ENCODE results near the gene NRBP1.
A peak's percentile ranks its signal among the peaks of the same experiment; 100 is the strongest.
"Not testable (repeated sequence)": the region's sequence is repeated elsewhere in the genome, so short reads cannot be mapped to it uniquely, and the experiment has no call there.

Gene NRBP1

GRCh38 chr2:27421660-27422250, 6.7 kb upstream of the NRBP1 start:
- DNase-seq = no peak

DNA sequence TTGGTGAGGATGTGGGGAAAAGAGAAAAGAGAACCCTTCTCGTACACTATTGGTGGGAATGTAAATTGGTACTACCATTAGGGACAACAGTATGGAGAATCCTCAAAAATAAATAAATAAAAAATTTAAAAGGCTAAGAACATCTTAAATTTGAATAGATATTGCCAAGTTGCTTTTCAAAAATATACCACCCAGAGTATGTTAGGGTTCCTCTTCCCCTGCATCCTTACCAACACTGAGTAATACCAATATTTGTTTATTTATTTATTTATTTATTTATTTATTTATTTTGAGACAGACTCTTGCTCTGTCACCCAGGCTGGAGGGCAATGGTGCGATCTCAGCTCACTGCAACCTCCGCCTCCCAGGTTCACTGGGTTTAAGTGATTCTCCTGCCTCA, 5.5 kb upstream of the NRBP1 start:
- DNase-seq = no peak

- not testable (repeated sequence) for DNase-seq
Observed at GRCh38 chr2:27425039-27425438, 3.4 kb upstream of the NRBP1 start.

- no peak for DNase-seq
Observed at GRCh38 chr2:27427863-27428212, 593 bp upstream of the NRBP1 start.

DNA sequence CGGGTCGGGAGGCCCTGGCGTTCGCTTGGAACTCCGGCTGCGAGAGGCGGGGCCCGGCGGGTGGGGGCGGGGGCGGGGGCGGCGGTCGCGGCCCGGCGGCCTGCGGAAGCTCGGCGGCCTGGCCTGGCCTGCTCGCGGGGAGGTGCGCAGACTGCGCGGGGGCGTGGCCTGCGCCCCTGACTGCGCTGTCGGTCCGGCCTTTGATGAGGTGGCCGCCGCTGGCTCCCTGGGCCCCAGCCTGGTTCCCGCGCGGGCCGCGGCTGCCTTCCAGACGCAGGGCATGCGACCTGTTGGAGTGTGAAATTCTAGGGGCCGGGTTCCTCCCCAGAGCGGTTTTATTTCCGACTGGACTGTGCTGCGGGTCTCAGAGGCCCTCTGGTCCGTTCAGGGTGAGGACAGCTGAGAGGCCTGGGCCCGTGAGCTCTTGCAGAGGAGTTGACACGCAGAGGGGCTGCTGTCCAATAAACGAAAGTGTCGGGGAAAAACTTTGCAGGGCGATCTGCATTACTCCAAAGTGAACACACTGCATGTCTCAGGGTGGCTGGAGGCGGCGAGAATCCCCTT, 629 bp downstream of the NRBP1 start:
- peak; percentile 88 to 96 (median 94) for DNase-seq

DNA sequence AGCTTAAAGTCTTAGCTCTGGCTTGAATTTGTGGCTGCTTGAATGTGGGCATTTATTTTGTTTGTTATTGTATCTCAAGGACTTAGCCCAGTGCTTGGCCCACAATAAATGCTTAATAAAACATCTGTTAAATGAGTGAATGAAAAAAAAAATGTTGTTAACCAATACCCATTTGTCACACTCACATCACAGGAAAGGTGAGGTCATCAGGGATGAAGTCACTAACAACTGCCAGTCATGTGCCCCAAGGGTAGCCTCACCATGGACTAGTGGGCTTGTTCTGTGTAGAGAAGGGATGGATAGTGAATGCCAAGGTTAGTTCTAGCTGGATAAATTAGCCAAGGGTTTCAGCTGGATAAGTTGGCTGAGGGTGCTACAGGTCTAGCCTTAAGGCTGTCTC, 3.0 kb downstream of the NRBP1 start:
- peak; percentile 70 to 87 (median 78) for DNase-seq

DNA sequence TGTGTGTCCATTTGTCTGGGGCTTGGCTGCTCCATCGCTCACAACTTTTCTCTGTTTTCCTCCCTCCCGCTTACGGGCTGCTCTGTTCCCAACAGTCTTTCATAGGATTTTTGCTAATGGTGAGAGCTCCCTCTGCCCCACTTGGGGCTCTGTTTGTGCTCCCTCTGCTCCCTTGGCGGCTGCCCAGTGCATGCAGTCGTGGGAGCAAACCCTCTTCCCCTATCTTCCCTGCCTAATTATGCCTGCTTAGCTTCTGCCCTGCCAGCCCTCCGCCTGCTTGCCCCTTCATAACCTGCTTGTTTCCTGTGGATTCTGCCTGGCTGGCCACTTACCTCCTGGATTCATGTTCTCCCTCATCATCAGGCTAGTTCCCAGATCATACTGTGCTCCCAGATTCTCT, 7.2 kb downstream of the NRBP1 start:
- DNase-seq = no peak

DNA sequence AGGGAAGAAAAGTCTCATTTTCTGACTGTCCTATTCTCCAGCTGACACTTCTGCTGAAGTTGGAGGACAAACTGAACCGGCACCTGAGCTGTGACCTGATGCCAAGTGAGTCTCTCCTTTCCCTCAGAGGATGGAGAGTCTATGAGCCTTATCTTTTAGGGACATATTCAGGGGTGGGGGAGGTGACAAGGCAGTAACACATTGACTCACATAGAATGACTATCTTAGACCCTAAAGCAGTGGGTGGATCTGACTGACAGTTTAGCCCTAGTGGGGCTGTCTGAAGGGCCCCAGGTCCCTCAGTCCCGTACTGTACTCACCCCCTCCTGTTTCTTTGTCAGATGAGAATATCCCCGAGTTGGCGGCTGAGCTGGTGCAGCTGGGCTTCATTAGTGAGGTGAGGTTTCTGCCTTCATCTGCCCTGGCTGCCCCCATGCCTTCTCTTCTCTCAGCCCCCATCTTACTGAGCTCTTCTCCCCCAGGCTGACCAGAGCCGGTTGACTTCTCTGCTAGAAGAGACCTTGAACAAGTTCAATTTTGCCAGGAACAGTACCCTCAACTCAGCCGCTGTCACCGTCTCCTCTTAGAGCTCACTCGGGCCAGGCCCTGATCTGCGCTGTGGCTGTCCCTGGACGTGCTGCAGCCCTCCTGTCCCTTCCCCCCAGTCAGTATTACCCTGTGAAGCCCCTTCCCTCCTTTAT, 12.9 kb downstream of the NRBP1 start:
- no peak for DNase-seq

- DNase-seq = peak in 2 of 4 experiments; percentile 10 to 26
Observed at GRCh38 chr2:27441958-27442919, 13.8 kb downstream of the NRBP1 start, which contains the start of gene KRTCAP3. TSS of gene KRTCAP3 (plus strand) at chr2:27442381. CDS start at chr2:27442413, 32 bp downstream.

GRCh38 chr2:27442920-27443282, 14.5 kb downstream of the NRBP1 start:
- DNase-seq = peak in 1 of 4 experiments; percentile 15

GRCh38 chr2:27445155-27445554, 16.7 kb downstream of the NRBP1 start:
- no peak for DNase-seq

- no peak for DNase-seq
Observed at GRCh38 chr2:27445615-27446014, 17.2 kb downstream of the NRBP1 start.

- no peak for DNase-seq
Observed at GRCh38 chr2:27446057-27446456, 17.6 kb downstream of the NRBP1 start.

DNA sequence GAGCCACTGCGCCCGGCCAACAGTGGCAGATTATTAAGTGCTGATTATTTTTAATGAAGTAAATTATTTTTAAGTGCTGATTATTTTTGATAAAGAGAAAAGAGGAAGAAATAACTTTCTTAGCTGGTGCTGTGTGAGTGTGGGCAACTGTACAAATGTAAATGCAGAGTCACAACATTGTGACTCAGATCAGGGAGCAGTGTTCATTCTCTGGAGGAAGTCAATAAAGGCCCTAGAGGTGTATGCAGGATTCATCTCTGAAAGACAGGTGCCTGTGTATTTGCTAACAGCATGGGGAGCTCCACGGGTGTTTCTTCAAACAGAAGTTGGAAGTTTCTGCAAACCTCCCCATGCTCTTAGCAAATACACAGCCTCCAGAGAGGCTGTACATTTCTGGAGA, 19.9 kb downstream of the NRBP1 start:
- DNase-seq = peak in 2 of 4 experiments; percentile 32 to 36

GRCh38 chr2:27451095-27451494, 22.7 kb downstream of the NRBP1 start:
- no peak for DNase-seq

DNA sequence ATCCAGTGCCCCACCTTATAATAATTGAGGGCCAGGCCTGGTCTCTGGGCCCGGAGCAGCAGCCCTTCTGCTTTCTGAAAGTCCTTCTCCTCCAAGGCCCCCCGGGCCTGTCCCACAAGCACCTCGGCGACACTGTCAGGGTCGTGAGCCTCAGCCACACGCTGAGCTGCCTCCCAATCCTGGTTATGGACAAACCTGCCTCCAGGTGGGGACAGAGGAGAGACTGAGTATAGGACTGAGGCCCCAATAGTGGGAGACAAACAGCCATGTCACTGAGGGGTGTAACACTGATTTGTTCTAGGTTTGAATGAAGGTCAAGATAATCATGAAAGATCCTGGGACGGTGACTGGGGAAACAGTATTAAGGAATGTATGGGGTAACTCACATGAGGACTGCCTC, 25.5 kb downstream of the NRBP1 start:
- no peak for DNase-seq

DNA sequence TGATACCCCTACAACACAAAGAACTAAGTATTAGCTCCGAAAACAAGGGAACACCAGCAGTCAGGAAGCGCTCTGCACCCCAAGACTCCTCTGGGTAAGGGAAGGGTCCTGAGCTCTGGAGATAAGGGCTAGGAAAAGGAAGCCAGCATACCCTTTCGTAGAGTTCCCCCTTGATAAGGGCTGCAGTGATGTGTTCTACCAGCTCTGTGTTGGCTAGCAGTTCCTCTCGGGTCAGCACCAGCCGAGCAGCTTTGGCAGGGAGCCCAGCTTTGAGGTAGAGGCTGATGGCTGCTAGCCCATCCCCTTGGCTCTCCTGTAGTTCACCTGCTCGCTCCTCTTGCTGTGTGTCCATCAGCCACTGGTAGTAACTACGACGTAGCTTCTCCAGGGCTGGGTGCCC, 32.7 kb downstream of the NRBP1 start:
- DNase-seq = no peak

DNA sequence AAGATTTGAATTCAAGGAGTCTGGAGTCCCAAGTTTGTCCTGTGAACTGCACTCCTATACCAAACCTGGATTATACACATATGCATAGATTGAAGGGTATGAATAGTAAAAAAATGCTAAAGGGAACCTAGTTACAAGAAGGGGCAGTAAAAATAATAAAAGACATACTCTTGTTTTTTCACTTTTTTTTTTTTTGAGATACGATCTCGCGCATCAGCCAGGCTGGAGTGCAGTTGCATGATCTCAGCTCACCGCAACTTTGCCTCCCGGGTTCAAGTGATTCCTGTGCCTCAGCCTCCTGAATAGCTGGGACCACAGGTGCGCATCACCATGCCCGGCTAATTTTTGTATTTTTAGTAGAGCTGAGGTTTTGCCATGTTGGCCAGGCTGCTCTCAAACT, 36.0 kb downstream of the NRBP1 start:
- no peak for DNase-seq

DNA sequence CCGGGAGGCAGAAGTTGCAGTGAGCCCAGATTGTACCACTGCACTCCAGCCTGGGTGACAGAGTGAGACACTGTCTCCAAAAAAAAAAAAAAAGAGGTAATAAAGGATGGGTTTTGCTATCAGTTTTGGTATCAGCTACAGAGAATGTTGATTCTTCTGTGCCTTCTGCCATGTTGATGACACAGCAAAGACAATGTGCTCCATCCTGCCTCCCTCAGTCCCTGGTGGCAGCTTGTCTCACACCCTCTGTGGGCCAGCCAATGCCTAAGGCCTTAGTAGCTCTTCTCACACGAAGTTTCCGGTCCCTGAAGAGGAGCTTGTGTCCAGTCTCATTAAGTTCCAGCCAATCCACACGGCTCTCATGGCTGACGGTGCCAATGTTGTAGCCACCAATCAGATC, 43.5 kb downstream of the NRBP1 start:
- no peak for DNase-seq

DNA sequence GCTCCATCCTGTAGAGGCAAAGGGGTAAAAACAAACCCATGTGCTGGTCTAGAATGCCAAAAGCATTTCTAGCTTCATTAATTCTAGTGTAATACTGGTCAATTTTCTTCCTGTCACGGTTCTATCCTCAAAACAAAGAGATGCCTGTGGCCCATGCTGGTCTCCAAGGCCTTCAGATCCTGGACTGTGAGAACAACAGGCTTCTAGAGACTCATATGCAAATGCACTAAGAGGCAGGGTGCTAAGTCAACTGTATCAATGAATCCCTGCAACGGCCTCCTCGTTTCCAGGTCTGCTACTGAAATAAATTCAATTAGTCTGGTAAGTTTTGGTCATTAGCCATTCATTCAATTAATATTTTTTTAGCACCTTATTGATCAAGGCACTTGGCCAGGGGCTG, 57.1 kb downstream of the NRBP1 start:
- DNase-seq = no peak

DNA sequence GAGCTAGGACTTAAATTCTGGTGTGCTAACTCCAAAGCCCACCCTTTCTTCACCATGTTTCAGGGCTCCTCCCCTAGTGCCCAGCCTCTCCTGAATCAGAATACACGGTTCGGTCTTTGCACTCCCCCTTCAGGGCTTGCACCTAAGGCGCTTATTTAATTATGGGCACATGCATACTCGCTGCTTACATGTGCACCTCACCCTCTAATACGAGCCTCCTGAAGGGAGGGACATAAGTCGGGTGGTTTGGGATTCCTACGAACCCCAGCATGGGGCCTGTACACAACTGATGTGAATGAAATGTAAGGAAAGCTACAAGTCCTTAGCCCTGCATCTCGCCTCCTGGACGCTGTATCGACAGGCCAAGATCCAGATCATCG, 60.7 kb downstream of the NRBP1 start:
- DNase-seq = peak; percentile 13 to 19 (median 17)

DNA sequence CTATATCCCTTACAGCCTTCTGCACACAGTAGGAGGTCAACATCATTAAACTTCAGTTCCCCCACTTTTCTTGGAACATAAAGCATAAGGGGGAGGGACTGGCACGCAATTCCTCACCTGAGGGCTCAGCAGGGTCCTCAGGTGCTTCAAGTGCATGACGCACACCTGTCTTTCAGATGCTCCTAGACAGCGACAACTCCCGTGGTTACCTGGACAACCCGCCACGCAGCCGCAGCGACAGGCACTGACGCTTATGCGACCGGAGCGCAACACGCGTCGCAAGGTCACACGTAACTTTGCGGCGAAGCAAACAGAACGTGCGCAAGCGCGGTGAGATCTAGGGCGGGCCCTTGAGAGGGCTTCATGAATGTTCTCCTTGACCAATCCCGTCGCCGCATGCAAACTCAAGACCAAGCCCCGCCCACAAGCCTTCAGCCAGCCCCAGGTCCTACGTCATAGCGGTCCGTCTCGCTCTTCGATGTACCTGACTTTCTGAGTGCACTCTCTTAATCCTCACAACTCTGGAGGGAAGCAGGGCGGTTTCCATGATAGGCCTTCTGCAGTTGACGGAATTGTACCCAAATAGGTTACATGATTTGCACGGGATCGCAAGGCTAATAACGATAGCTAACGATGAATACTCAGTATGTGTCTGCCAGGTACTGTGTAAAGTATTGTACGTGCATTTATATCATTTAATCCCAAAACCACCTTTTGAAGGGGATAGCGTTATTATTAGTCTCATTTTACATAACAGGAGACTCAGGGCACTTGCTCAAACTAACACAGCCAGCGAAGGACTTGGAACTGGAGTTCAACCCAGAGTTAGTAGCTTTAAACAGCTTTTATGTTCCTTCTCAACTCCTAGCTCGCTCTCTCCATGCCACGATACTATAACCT, 61.3 kb downstream of the NRBP1 start, which contains the start of gene IFT172:
Gene IFT172, minus strand, starts transcription at position 246 of the 900 bp plus-strand sequence. Its CDS starts 90 bp downstream, at position 156.
- peak; percentile 99 to 100 (median 99) for DNase-seq

All from suppressor macrophage (primary cell).